NCI-H2081 (cell line): Measurements from ENCODE around the gene RAPGEF1.

Source experiments
- DNase-seq, 2 experiments: peaks; one replicate each; lab custom pipeline; 2025; lab: John Stamatoyannopoulos, UW

Gene RAPGEF1

DNA sequence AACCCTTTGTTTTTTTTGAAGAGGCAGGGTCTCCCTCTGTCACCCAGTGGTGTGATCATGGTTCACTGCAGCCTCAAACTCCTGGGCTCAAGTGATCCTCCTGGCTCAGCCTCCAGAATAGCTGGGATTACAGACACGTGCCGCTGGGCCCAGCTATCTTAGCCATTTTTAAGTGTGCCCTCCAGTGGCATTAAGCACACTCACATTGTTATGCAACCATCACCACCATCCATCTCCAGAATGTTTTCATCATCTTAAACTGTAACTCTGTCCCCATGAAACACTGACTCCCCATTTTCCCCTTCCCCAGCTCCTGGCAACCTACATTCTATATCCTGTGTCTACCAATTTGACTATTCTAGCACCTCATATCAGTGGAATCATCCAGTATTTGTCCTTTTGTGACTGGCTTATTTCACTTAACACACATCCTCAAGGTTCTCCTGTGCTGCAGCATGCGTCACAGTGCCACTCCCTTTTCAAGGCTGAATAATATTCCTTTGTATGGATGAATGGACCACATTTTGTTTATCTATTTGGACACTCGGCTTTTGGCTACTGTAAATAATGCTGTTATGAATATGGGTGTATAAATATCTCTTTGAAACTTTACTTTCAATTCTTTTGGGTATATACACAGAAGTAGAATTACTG lies 12.5 kb upstream of the RAPGEF1 start:
- DNase-seq, result no peak

DNA sequence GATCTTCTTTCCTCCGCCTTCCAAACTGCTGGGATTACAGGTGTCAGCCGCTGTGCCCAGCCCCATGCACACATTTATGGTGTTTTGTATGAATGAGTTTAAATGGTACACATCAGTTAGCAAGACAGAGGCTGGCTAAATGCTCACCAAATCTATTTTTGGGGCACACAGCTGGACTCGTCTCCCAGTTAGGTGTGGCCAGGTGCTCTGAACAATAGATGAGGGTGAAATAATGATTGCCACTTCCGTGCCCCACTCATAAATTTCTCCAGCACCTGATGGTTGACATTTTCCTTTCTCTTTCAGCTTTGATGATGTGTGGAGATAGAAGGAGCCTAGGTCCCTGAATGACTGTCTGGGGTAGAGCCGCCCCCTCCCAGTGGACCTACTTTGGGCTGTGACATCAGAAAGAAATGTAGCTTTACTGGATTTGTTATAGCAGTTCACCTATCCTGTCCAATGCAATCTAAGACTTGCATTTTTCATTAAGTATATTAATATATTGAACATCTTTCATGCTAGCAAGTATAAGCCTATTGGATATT lies 8.6 kb upstream of the RAPGEF1 start:
- peak in 1 of 2 experiments; percentile 75 for DNase-seq

DNA sequence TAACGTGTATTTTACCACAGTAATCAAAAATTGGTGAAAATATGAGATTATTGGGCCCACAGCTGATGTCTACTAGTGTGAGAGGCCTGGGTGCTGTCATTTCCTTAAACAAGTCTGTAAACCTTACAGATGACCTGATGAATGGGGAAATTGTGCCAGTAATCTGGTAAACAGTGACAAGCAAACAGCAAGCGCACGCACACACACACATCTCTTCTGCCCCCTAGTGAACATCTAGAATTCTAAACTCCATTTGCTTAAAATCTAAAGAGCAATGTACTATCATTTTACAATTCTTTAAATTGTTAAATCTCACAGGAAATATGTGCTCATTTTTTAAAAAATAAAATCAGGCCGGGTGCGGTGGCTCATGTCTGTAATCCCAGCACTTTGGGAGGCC lies 7.5 kb upstream of the RAPGEF1 start:
- peak; percentile 36 to 58 for DNase-seq

- DNase-seq, result no peak
These were observed 5.7 kb upstream of the RAPGEF1 start for GRCh38 chr9:131745610-131746009.

GRCh38 chr9:131744720-131745201 lies 4.9 kb upstream of the RAPGEF1 start:
- DNase-seq, result no peak

- no peak for DNase-seq
These were observed 4.4 kb upstream of the RAPGEF1 start for GRCh38 chr9:131744171-131744719.

DNA sequence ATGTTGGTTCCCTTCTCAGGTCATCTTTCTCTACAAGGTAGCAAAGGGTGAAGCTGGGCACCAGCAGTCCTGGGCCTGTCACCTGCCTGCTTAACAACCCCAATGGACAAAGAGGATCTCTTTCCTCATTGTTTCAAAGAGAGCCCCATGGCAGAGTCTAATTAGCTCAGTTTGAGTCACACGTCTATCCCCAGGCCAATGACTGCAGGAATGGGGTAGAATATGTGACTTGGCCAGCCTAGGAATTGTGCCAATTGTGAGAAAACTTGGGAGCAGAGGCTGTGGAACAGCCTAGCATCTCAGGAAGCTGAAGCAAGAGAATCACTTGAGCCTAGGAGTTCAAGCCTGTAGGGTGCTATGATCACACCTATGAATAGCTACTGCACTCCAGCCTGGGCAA lies 3.6 kb upstream of the RAPGEF1 start:
- DNase-seq, result no peak

DNA sequence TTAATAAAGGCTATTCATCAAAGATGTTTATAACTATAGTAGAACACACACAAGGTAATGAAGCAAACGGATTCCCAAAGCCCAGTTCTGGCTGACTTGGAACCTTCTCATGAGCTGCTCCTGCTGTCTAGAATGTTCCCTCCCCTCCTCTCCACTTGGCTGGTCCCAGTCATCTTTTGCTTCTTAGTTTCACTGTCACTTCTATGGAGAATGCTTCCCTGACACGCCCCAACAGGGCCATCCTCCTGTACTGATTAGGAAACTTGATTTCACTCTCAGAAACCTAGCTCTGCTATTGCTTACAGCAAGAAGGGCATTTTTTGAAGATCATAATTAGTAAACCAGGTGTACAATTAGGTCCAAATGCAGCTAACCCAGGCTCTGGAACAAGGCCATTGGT lies 3.2 kb upstream of the RAPGEF1 start:
- DNase-seq, result no peak

- DNase-seq, result no peak
These were observed 1.0 kb upstream of the RAPGEF1 start for GRCh38 chr9:131740898-131741297.

DNA sequence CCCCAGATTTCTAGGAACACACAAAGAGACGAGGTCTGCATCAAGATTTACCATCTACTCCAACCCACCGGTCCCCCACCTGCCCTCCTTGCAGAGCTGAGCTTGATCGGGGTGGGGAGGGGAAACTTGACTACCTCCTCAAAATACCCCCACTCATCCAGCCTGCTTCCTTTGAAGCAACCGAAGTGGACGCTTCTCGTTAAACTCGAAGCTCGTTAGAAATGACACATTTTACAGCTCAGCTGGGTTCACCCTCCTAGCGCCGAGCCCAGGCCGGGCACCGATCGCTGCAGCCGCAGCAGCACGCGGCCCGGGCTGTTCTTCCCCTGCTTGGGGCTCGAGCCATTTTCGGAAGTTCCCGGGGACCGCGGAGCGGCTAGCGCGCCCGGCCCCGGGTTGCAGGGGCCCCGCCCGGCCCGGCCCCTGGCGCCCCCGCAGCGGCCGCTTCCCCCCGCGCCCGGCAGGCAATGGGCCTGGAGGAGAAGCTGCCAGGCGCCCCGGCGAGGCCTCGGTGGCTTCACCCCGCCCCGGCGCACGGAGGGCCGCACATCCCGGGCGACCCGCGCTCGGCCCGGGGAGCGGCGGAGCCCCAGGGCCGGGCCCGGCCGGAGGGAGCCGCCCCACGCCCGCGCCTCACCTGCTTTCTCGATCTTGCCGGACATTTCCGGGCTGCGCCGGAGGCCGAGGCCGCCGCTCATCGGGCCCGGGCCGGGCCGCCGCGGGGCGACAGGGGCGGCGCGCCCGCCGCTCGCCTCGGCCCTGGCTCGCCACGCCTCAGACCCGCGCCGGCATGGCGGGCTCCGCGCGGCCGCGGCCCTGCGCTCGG lies 530 bp downstream of the RAPGEF1 start:
- peak in 1 of 2 experiments; percentile 29 for DNase-seq

GRCh38 chr9:131738293-131739132 lies 1.4 kb downstream of the RAPGEF1 start:
- peak in 1 of 2 experiments; percentile 29 for DNase-seq

GRCh38 chr9:131737426-131737825 lies 2.5 kb downstream of the RAPGEF1 start:
- DNase-seq, result no peak

DNA sequence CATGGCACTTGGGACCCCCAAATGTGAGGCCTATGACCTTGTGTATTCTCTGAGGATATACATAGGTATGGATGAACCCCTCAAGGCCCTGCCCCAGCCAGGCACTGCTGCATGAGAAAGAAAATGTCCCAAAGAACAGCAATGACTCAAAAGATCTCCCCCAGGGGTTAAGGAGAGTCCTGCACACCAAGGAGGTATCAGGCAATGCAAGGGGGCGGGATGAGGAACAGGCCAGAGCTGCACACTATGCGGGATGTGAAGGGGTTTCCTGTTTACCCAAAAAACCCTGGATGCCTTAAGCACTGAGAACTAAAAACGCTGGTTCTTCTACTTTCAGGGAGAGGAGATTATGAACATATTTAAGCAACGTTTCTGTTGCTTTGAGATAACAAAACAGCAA lies 3.4 kb downstream of the RAPGEF1 start:
- DNase-seq, result no peak

- no peak for DNase-seq
These were observed 4.4 kb downstream of the RAPGEF1 start for GRCh38 chr9:131735238-131736128.

- no peak for DNase-seq
These were observed 5.1 kb downstream of the RAPGEF1 start for GRCh38 chr9:131734781-131735180.

- DNase-seq, result peak in 1 of 2 experiments; percentile 26
These were observed 5.7 kb downstream of the RAPGEF1 start for GRCh38 chr9:131734165-131734610.

DNA sequence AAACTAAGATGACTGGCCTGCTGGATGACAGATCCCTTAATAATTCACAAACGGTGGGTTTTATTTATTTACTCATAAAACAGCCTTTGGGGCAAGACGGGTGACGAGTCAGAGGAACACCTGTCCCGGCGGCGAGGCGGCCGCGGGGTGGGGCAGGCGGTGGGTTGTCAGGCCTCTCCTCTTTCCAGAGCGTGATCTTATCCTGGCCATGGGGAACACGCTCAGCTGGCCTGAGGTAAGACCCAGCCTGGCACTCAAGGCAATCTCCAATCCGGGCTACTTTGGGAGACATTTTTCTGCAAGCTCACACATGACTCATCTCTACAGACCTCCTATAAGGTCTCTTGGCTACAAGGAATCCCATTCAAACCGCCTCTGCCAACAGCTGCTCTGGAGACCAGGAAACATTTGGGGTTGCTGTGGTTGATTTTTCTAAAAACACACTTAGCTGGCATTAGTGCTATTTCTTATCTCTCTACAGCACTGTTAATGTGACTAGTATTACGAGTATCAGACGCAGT lies 6.3 kb downstream of the RAPGEF1 start:
- no peak for DNase-seq

DNA sequence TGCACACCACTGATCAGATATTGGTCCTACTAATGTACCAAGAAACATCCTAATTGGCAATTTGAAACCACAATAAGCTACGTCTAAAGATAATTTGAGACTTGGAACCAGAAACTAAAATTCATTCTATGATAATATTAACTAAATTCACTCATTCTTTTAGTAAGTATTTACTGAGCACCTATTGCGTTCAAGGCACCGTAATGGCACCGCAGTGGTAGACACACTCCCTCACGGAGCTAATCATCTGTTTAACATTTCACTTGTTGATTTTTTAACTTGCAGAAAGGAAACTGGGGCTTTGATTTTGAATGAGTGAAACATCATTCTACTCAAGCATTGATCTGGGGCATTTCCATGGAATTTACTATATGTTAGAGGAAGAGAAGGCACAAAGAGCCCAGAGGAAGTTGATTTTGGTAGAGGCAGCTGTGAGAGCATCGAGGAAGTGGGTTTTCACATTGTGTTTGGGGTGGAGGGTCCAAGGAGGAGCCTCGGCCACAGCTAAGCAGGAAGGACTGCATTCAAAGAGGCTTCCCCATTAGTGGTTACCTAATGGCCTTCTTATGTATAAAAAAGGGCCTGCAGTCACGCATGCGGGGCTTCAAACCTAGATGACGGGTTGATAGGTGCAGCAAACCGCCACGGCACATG lies 7.1 kb downstream of the RAPGEF1 start:
- DNase-seq, result no peak

DNA sequence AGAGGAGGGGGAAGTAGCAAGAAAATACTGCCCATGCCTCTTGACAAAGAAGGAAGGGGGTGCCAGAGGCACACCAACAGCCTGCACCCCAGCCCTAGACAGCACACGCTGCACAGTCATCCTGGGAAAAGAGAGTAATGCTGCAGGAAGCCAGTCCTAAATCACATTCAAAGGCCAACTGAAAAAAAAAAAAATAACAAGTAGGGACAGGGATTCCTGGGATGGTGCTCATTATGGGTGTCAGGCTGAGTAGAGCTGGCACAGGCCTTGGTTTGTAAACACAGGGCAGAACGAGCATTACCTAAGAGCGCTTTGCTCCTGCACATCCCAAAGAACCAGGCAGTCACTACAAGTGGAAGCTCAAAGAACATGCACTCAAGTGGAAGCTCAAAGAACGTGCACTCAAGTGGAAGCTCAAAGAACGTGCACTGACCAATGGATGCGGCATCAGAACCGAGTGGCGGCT lies 7.8 kb downstream of the RAPGEF1 start:
- DNase-seq, result peak; percentile 35 to 65

DNA sequence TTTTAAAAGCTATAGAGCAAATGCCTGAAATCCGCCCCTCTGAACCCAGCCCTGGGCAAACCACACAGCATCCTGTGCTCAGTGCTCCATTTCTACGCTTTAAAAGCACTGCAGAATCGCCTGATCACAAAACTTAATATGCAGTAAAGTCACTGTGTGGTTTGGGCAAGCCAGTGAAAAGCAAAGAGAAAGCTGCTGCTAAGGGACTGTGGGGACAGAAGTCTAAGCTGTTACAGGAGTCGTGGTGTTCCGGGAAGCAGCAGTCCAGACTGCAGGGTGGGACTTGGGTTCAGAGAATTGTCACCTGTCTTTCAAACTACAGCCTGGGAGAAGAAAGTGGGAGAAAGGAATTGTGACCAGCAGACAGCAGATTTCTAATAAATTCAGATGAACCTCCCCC lies 8.2 kb downstream of the RAPGEF1 start:
- no peak for DNase-seq
